ENCODE measurements around the gene GPR12.

GRCh38 chr13:26727633-26728032 lies 33.0 kb downstream of the GPR12 start:
- TF ChIP-seq ZNF384 (IDR thresholded peaks at IDR 0.05) (no peak), CTBP1 (IDR thresholded peaks at IDR 0.05; ENCODE audit: borderline replicate concordance) (no peak), SUZ12 (IDR thresholded peaks at IDR 0.05) (no peak), HDGF (IDR thresholded peaks at IDR 0.05; ENCODE audit: borderline replicate concordance) (no peak), SP1 (IDR thresholded peaks at IDR 0.05) (no peak), ARNT (IDR thresholded peaks at IDR 0.05) (no peak), FOXK2 (IDR thresholded peaks at IDR 0.05) (no peak)
